ENCODE data around the gene PI4K2B.
"Not testable (repeated sequence)": the region's sequence is repeated elsewhere in the genome, so short reads cannot be mapped to it uniquely, and the experiment has no call there.

Gene PI4K2B

DNA sequence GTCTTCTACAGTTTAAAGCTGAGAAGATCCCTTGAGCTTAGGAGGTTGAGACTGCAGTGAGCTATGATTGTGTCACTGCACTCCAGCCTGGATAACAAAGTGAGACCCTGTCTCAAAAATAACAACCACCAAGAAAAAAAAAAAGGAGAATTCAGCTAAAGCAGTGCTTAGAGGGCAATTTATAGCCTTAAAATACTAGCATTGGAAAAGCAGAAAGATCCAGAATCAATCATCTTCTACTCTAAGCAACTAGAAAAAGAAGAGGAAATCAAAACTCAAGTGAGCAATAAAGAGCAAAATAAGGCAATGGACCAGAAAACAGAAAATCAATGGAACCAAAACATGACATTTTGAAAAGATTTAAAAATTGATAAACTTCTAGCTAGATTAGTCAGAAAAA, 639 bp upstream of the PI4K2B start:
- peaks cover 18% of the 10 kb centered on the region for H3K4me1 Mint-ChIP-seq (ENCODE audit: low read depth)
- H3K27me3 Mint-ChIP-seq (ENCODE audit: low read depth) = no peaks in the 10 kb centered on the region
- peaks cover 45% of the 10 kb centered on the region for H3K36me3 Mint-ChIP-seq (ENCODE audit: low read depth)
- DNase-seq (ENCODE audit: low spot score) = no peak
- H3K9me3 Mint-ChIP-seq = peaks cover 51% of the 10 kb centered on the region
- peak overlapping the region; percentile 81 for H3K4me3 Mint-ChIP-seq
- peak overlapping the region; percentile 84 for H3K27ac Mint-ChIP-seq

DNA sequence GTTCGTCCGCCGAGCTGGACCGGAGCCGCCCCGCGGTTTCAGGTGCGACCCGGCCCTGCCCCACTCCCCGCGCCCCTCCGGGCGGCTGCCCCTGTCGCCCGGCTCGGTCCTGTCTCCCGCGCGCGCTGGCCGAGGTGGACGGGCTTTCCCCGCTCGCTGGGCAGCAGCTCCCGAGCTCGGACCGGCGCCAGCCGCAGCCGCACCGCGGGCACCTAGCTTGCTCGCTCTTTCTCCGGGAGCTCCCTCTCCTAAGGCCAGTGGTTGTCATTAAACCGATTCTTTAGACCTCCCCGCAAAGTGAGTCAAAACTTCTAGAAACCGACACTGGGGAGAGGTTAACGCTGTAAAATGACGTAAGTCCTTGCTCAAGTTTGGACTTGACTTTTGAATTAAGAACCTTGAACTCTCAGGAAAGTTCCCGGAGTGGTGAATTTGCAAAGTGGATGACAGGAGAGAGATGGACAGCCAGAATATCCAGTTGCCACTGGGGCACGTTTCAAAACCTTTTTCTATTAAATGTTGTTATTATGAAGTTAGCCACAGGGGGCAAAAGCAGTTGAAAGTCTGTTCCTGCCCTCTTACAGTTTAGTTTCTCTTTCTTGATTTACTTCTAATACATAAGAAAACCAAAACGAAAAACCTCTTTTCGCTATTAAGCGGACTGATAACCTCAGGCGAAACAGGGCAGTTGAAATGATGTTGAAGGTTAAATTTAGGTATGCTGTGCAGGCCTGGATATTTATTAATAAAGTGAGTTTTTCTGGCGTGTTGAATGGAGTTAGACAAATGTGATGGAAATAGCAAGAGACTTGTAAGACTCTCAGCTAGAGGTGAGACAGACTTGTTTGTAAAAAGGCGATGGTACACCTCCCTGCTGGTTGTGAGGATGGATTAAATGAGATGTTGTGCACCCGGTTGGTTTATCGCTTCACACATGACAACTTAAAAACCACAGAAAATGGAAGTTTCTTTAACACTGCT, 847 bp downstream of the PI4K2B start:
- Mint-ChIP-seq H3K4me1 (ENCODE audit: low read depth) (peaks cover 23% of the 10 kb centered on the region), H3K27ac (peak overlapping the region; percentile 94), H3K36me3 (ENCODE audit: low read depth) (peaks cover 52% of the 10 kb centered on the region), H3K27me3 (ENCODE audit: low read depth) (no peaks in the 10 kb centered on the region), H3K9me3 (peaks cover 43% of the 10 kb centered on the region), H3K4me3 (peak overlapping the region; percentile 92)
- DNase-seq (ENCODE audit: low spot score) = peak; percentile 51

DNA sequence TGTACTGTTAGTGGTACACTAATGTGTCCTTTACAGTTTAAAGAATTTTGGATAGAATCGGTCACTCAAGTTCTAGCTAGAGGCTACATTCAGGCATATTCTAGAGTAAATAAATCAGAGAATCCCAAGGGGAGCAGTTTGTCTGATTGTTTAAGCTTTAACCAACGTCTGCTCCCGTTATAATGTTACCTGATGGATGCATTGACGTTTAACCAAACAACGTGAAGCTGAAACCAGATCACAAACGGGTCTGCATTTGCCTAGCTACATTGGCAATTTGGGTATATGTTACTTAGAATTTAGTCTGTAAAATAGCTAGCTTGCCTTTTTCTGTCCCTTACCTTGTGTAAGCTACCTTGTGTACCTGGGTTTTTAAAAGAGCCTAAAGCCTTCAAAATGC, 1.6 kb downstream of the PI4K2B start:
- H3K27me3 Mint-ChIP-seq (ENCODE audit: low read depth) = no peaks in the 10 kb centered on the region
- no peak for DNase-seq (ENCODE audit: low spot score)
- peaks cover 30% of the 10 kb centered on the region for H3K4me1 Mint-ChIP-seq (ENCODE audit: low read depth)
- peaks cover 38% of the 10 kb centered on the region for H3K9me3 Mint-ChIP-seq
- peak overlapping the region; percentile 92 for H3K4me3 Mint-ChIP-seq
- peak overlapping the region; percentile 94 for H3K27ac Mint-ChIP-seq
- H3K36me3 Mint-ChIP-seq (ENCODE audit: low read depth) = peaks cover 50% of the 10 kb centered on the region

DNA sequence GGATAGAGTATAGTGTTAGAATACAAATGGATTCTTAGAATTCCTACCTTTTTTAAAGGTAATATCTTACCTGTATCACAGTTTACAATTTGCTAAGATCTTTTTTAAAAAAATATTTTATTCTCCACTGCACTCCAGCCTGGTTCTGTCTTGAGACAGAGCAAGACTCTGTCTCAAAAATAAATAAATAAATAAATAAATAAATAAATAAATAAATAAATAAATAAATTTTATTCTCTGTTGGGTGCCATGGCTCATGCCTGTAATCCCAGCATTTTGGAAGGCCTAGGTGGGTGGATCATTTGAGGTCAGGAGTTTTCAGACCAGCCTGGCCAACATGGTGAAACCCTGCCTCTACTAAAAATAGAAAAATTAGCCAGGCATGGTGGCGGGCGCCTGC, 2.2 kb downstream of the PI4K2B start:
- Mint-ChIP-seq H3K4me1 (ENCODE audit: low read depth) (peaks cover 36% of the 10 kb centered on the region), H3K4me3 (peak overlapping the region; percentile 92), H3K36me3 (ENCODE audit: low read depth) (peaks cover 48% of the 10 kb centered on the region), H3K9me3 (peaks cover 32% of the 10 kb centered on the region), H3K27ac (peak overlapping the region; percentile 94)
- DNase-seq (ENCODE audit: low spot score); H3K27me3 Mint-ChIP-seq (ENCODE audit: low read depth): not testable (repeated sequence)

DNA sequence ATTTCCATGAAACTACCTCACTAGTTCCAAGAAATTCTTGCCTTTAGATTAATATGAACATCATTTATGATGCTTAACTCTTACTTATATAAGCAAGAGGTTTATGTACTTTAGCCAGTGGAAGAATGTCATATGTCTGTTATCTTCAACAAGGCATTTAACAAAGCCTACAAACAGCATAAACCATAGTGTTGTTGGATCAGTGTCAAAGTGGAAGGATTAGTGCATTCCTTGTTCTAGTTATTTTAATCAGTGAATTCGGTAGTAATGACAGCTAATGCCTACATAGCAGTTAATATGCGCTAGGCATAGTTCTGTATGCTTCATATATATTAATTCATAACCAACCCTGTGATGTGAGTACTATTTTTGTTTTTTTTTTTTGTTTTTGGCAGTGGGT, 3.1 kb downstream of the PI4K2B start:
- Mint-ChIP-seq H3K36me3 (ENCODE audit: low read depth) (peaks cover 49% of the 10 kb centered on the region), H3K27me3 (ENCODE audit: low read depth) (no peaks in the 10 kb centered on the region), H3K4me1 (ENCODE audit: low read depth) (peaks cover 37% of the 10 kb centered on the region), H3K27ac (peak overlapping the region; percentile 2), H3K9me3 (peaks cover 23% of the 10 kb centered on the region), H3K4me3 (peak overlapping the region; percentile 54)
- no peak for DNase-seq (ENCODE audit: low spot score)

DNA sequence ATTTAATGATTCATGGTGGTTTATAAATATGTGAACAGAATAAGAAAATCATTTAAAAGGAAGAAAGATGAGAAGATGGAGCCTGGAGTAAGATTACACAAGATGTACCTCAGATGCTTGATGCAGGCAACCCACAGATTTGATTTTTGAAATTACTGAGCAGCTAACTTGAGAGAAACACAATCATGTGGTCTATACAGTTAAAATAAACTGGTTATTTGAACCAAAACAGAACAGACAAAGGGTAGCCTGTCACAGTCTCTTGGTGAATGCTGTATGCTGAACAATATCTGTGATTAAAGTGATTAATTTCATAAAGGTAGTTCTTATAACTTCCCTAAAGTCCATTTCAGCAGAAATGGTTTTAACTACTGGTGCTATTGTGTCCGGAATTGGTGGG, 4.2 kb downstream of the PI4K2B start:
- H3K27ac Mint-ChIP-seq = no peak overlapping the region
- H3K9me3 Mint-ChIP-seq = peaks cover 14% of the 10 kb centered on the region
- peaks cover 45% of the 10 kb centered on the region for H3K36me3 Mint-ChIP-seq (ENCODE audit: low read depth)
- DNase-seq (ENCODE audit: low spot score) = no peak
- H3K27me3 Mint-ChIP-seq (ENCODE audit: low read depth) = no peaks in the 10 kb centered on the region
- no peak overlapping the region for H3K4me3 Mint-ChIP-seq
- H3K4me1 Mint-ChIP-seq (ENCODE audit: low read depth) = peaks cover 37% of the 10 kb centered on the region

DNA sequence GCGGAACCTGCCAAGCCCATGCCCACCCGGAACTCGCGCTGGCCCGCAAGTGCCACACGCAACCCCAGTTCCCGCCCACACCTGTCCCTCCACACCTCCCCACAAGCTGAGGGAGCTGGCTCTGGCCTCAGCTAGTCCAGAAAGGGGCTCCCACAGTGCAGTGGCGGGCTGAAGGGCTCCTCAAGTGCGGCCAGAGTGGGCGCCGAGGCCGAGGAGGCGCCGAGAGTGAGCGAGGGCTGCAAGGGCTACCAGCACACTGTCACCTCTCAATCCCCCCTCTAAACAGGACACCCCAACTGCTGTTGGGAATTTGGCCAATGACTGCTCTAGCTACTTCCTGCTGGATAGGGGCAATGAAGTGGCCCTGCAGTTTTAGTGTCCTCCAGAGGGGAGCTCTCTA, 5.7 kb downstream of the PI4K2B start:
- H3K4me1 Mint-ChIP-seq (ENCODE audit: low read depth) = peaks cover 32% of the 10 kb centered on the region
- H3K27me3 Mint-ChIP-seq (ENCODE audit: low read depth); H3K4me3 Mint-ChIP-seq; H3K27ac Mint-ChIP-seq; DNase-seq (ENCODE audit: low spot score): not testable (repeated sequence)
- peaks cover 51% of the 10 kb centered on the region for H3K36me3 Mint-ChIP-seq (ENCODE audit: low read depth)
- peaks cover 21% of the 10 kb centered on the region for H3K9me3 Mint-ChIP-seq

DNA sequence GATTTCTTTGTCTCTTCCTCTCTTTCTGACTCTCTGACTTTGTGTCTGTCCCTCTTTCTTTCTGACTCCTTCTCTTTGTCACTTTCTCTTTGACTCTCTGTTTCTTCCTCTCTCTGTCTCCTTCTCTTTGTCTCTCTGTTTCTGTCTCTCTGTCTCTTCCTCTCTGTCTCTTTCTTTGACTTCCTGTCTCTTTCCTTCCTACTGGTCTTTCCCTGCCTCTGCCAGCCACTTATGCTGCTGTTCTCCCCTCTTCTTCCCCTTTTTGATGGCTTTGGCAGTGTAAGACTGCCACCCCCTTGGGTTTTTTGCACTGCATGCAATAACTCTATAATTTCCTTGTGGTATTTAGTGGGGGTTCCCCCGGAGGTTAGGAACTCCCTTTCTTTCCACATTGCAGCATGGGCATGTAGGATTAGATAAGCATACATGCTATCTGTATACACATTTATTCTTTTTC, 6.9 kb downstream of the PI4K2B start:
- peaks cover 26% of the 10 kb centered on the region for H3K9me3 Mint-ChIP-seq
- H3K4me1 Mint-ChIP-seq (ENCODE audit: low read depth) = peaks cover 30% of the 10 kb centered on the region
- H3K27me3 Mint-ChIP-seq (ENCODE audit: low read depth) = not testable (repeated sequence)
- peak; percentile 14 for DNase-seq (ENCODE audit: low spot score)
- H3K36me3 Mint-ChIP-seq (ENCODE audit: low read depth) = peaks cover 55% of the 10 kb centered on the region
- peak overlapping the region; percentile 5 for H3K4me3 Mint-ChIP-seq
- peak overlapping the region; percentile 62 for H3K27ac Mint-ChIP-seq

DNA sequence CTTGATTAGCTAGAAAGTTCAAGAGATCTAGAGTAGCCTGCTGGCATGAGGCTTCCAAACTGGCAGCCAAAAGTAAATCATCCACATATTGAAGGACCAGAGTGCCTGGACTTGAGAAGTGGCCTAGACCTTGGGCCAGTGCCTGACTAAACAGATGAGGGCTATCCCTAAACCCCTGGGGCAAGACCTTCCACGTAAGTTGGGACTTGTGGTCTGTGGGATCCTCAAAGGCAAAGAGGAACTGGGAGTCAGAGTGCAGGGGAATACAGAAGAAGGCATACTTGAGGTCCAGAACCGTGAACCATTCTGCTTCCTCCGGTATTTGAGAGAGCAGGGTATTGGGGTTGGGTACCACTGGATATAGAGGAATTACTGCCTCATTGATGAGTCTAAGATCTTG, 8.4 kb downstream of the PI4K2B start:
- H3K27ac Mint-ChIP-seq; H3K4me3 Mint-ChIP-seq; DNase-seq (ENCODE audit: low spot score); H3K27me3 Mint-ChIP-seq (ENCODE audit: low read depth): not testable (repeated sequence)
- peaks cover 25% of the 10 kb centered on the region for H3K4me1 Mint-ChIP-seq (ENCODE audit: low read depth)
- H3K36me3 Mint-ChIP-seq (ENCODE audit: low read depth) = peaks cover 55% of the 10 kb centered on the region
- peaks cover 28% of the 10 kb centered on the region for H3K9me3 Mint-ChIP-seq

DNA sequence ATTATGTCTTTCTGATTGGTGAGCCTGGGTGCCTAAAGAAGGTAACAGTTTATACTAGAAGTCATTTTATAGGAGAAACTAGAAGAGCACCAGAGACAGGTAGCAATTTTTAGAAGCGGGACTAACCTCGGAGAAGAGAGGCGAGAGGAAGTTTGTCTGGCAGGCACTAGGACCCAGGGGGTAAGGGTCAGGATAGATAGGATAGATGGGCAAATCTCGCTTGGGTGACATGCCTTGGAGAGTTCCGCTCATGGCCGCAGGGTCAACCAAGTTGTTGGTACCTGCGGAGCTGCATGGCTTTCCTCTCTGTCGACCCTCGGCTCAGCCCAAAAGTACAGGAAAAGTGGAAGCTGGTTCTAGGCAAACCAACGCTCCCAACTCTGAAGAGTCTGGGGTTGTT, 11.3 kb downstream of the PI4K2B start:
- H3K27ac Mint-ChIP-seq = no peak overlapping the region
- no peaks in the 10 kb centered on the region for H3K27me3 Mint-ChIP-seq (ENCODE audit: low read depth)
- no peak overlapping the region for H3K4me3 Mint-ChIP-seq
- peaks cover 11% of the 10 kb centered on the region for H3K4me1 Mint-ChIP-seq (ENCODE audit: low read depth)
- H3K36me3 Mint-ChIP-seq (ENCODE audit: low read depth) = peaks cover 44% of the 10 kb centered on the region
- DNase-seq (ENCODE audit: low spot score) = no peak
- H3K9me3 Mint-ChIP-seq = peaks cover 20% of the 10 kb centered on the region

DNA sequence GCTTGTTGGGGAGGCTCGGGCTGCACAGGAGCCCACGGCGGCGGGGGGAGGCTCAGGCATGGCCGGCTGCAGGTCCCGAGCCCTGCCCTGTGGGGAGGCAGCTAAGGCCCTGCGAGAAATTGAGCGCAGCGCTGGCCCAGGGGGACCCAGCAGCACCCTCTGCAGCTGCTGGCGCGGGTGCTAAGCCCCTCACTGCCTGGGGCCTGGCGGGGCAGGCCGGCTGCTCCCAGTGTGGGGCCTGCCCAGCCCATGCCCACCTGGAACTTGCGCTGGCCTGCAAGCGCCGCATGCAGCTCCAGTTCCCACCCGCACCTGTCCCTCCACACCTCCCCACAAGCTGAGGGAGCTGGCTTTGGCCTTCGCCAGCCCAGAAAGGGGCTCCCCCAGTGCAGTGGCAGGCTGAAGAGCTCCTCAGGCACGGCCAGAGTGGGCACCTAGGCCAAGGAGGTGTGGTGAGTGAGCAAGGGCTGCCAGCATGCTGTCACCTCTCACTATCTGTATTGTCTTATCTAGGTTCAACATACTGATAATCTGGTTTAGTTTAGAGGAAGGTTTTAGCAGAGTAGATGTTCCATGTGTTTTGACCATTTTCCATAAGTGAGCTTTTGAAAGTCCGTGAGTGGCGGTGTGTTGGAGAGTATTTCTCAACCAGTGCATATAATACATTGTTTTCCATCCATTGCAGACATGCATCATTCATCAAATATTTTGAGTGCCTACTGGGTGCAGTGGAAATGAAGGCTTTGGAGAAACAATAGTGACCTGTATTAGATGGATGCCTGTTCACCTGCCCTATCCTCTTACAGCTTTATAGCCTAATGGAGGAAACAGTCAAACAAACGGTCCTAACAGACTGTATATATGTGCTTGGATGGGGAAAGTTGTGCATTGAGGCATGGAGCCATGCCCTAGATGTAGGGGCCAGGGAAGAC, 13.1 kb downstream of the PI4K2B start:
- no peak for DNase-seq (ENCODE audit: low spot score)
- Mint-ChIP-seq H3K4me1 (ENCODE audit: low read depth) (peaks cover 11% of the 10 kb centered on the region), H3K27me3 (ENCODE audit: low read depth) (no peaks in the 10 kb centered on the region), H3K27ac (no peak overlapping the region), H3K4me3 (no peak overlapping the region), H3K9me3 (peaks cover 20% of the 10 kb centered on the region), H3K36me3 (ENCODE audit: low read depth) (peaks cover 36% of the 10 kb centered on the region)

DNA sequence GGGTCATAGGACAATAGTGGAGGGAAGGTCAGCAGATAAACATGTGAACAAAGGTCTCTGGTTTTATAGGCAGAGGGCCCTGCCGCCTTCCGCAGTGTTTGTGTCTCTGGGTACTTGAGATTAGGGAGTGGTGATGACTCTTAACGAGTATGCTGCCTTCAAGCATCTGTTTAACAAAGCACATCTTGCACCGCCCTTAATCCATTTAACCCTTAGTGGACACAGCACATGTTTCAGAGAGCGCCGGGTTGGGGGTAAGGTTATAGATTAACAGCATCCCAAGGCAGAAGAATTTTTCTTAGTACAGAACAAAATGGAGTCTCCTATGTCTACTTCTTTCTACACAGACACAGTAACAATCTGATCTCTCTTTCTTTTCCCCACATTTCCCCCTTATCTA, 15.0 kb downstream of the PI4K2B start:
- Mint-ChIP-seq H3K36me3 (ENCODE audit: low read depth) (peaks cover 27% of the 10 kb centered on the region), H3K4me1 (ENCODE audit: low read depth) (peaks cover 14% of the 10 kb centered on the region), H3K9me3 (peaks cover 14% of the 10 kb centered on the region)
- not testable (repeated sequence) for H3K27me3 Mint-ChIP-seq (ENCODE audit: low read depth); H3K4me3 Mint-ChIP-seq; H3K27ac Mint-ChIP-seq; DNase-seq (ENCODE audit: low spot score)

DNA sequence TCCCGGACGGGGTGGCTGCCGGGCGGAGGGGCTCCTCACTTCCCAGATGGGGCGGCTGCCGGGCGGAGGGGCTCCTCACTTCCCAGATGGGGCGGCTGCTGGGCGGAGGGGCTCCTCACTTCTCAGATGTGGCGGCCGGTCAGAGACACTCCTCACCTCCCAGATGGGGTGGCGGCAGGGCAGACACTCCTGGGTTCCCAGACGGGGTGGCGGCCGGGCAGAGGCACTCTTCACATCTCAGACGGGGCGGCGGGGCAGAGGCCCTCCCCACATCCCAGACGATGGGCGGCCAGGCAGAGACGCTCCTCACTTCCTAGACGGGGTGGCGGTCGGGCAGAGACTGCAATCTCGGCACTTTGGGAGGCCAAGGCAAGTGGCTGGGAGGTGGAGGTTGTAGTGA, 15.7 kb downstream of the PI4K2B start:
- not testable (repeated sequence) for H3K27me3 Mint-ChIP-seq (ENCODE audit: low read depth); H3K4me3 Mint-ChIP-seq; DNase-seq (ENCODE audit: low spot score); H3K9me3 Mint-ChIP-seq; H3K27ac Mint-ChIP-seq
- H3K36me3 Mint-ChIP-seq (ENCODE audit: low read depth) = peaks cover 22% of the 10 kb centered on the region
- peaks cover 14% of the 10 kb centered on the region for H3K4me1 Mint-ChIP-seq (ENCODE audit: low read depth)
